GM18951 (cell line): ENCODE data around the gene HOMER1.

Source experiments
- POLR2A ChIP-seq: IDR thresholded peaks from 4 replicates; pipeline ENCODE4 v1.6.1; 2011; ENCODE audit warnings: mild to moderate bottlenecking; ENCODE audit not compliant: insufficient read length, insufficient read depth; ENCODE audit errors: extremely low read depth
- in situ Hi-C: fragments of 300-500 bp; cut with MboI; formaldehyde crosslinking; loops from one replicate; pipeline ENCODE4 v1.12.0; 2022; ENCODE audit warnings: low sequenced_read_pairs, mixed read lengths, inconsistent platforms; ENCODE audit not compliant: unreplicated experiment

Gene HOMER1

GRCh38 chr5:79491690-79492317 is 22.1 kb downstream of the HOMER1 start:
- no peak for TF ChIP-seq POLR2A
- in situ Hi-C loops: no loop called here

- in situ Hi-C loops: no loop called here
- no peak for TF ChIP-seq POLR2A
Measured at GRCh38 chr5:79490323-79490936, 23.5 kb downstream of the HOMER1 start.

GRCh38 chr5:79489773-79490172 is 24.2 kb downstream of the HOMER1 start:
- in situ Hi-C loops: no loop called here

GRCh38 chr5:79488775-79489174 is 25.2 kb downstream of the HOMER1 start:
- in situ Hi-C loops: no loop called here
- TF ChIP-seq POLR2A: no peak

More at GRCh38 chr5:79489773-79490172, 24.2 kb downstream of the HOMER1 start:
- no peak for TF ChIP-seq POLR2A

GRCh38 chr5:79488058-79488457 is 25.9 kb downstream of the HOMER1 start:
- in situ Hi-C loops: no loop called here
- TF ChIP-seq POLR2A: no peak

- no peak for TF ChIP-seq POLR2A
- in situ Hi-C loops: no loop called here
Measured at GRCh38 chr5:79487251-79487650, 26.7 kb downstream of the HOMER1 start.

GRCh38 chr5:79486116-79486515 is 27.8 kb downstream of the HOMER1 start:
- no peak for TF ChIP-seq POLR2A
- in situ Hi-C loops: no loop called here

GRCh38 chr5:79484731-79485130 is 29.2 kb downstream of the HOMER1 start:
- in situ Hi-C loops: no loop called here
- TF ChIP-seq POLR2A: no peak

- no peak for TF ChIP-seq POLR2A
Measured at GRCh38 chr5:79481574-79481973, 32.4 kb downstream of the HOMER1 start.

GRCh38 chr5:79480991-79481390 is 32.9 kb downstream of the HOMER1 start:
- TF ChIP-seq POLR2A: no peak
- in situ Hi-C loops: no loop called here

More at GRCh38 chr5:79481574-79481973, 32.4 kb downstream of the HOMER1 start:
- in situ Hi-C loops: no loop called here

- in situ Hi-C loops: no loop called here
- no peak for TF ChIP-seq POLR2A
Measured at GRCh38 chr5:79475152-79475466, 38.8 kb downstream of the HOMER1 start.

GRCh38 chr5:79474367-79475151 is 39.4 kb downstream of the HOMER1 start:
- TF ChIP-seq POLR2A: no peak
- in situ Hi-C loops: loop anchor here (25.0 kb wide), 2 partner anchors 337 to 462 kb away; no protein-coding TSS in a partner anchor

- in situ Hi-C loops: loop anchor here (25.0 kb wide), 2 partner anchors 334 to 459 kb away; no protein-coding TSS in a partner anchor
- no peak for TF ChIP-seq POLR2A
Measured at GRCh38 chr5:79471556-79471955, 42.4 kb downstream of the HOMER1 start.

- in situ Hi-C loops: loop anchor here (25.0 kb wide), 2 partner anchors 328 to 453 kb away; no protein-coding TSS in a partner anchor
- TF ChIP-seq POLR2A: no peak
Measured at GRCh38 chr5:79464695-79465332, 49.1 kb downstream of the HOMER1 start.

GRCh38 chr5:79464278-79464677 is 49.7 kb downstream of the HOMER1 start:
- in situ Hi-C loops: loop anchor here (25.0 kb wide), 2 partner anchors 327 to 452 kb away; no protein-coding TSS in a partner anchor
- no peak for TF ChIP-seq POLR2A
